Keratinocyte (primary cell): Measurements from ENCODE around the gene DMRT1. TPM values are rescaled to one million over a fixed set of nuclear protein-coding genes. Genes with fewer than 3 reads are reported as not detected.

Source experiments
- DNase-seq: peaks from one replicate; pipeline ENCODE4 v3.0.0-alpha.2; 2011; ENCODE audit warnings: low read depth, missing footprints, low spot score
- FAIRE-seq: peaks from 2 replicates; lab custom pipeline; 2011; peaks lifted over from hg19 to GRCh38; lab: Jason Lieb, UNC
- H2AFZ ChIP-seq: 2 replicates; pipeline ENCODE4 v1.6.0; 2012; ENCODE audit warnings: low read length, control low read depth, inconsistent platforms; ENCODE audit not compliant: control insufficient read depth
- H3K27ac ChIP-seq: 2 replicates; pipeline ENCODE4 v1.5.1; 2011; ENCODE audit warnings: low read length; ENCODE audit not compliant: control insufficient read depth, insufficient read depth
- H3K27me3 ChIP-seq: 3 replicates; pipeline ENCODE4 v1.6.0; 2011; ENCODE audit warnings: low read length; ENCODE audit not compliant: control insufficient read depth, insufficient read depth; ENCODE audit errors: extremely low read depth
- H3K36me3 ChIP-seq, 2 experiments: 2 replicates in 1 of 2; 3 replicates in 1 of 2; pipeline ENCODE4 v1.5.1; 2011; ENCODE audit warnings: low read length in 2 of 2, mild to moderate bottlenecking in 1 of 2; ENCODE audit not compliant: control insufficient read depth in 2 of 2, insufficient read depth in 2 of 2; ENCODE audit errors: extremely low read depth in 1 of 2
- H3K4me1 ChIP-seq: 3 replicates; pipeline ENCODE4 v1.5.1; 2011; ENCODE audit warnings: low read length; ENCODE audit not compliant: control insufficient read depth, insufficient read depth; ENCODE audit errors: extremely low read depth
- H3K4me2 ChIP-seq: 3 replicates; pipeline ENCODE4 v1.6.0; 2011; ENCODE audit warnings: low read depth, low read length; ENCODE audit not compliant: control insufficient read depth, insufficient read depth; ENCODE audit errors: extremely low read depth
- H3K4me3 ChIP-seq, 3 experiments: fragments of 200-600 bp in 1 of 3; sonication (generic) in 1 of 3; 2 replicates in 2 of 3; 3 replicates in 1 of 3; pipeline ENCODE4 v1.5.1; 2011 to 2016; ENCODE audit warnings: low read length in 3 of 3, mild to moderate bottlenecking in 3 of 3, control low read depth in 2 of 3, inconsistent platforms in 1 of 3, low read depth in 1 of 3, mixed read lengths in 1 of 3, mixed run types in 1 of 3, moderate library complexity in 1 of 3; ENCODE audit not compliant: control insufficient read depth in 2 of 3, insufficient read depth in 2 of 3; ENCODE audit errors: extremely low read depth in 1 of 3
- H3K79me2 ChIP-seq: 2 replicates; pipeline ENCODE4 v1.6.0; 2012; ENCODE audit warnings: low read length; ENCODE audit not compliant: control insufficient read depth, insufficient read depth
- H3K9ac ChIP-seq: 3 replicates; pipeline ENCODE4 v1.6.0; 2011; ENCODE audit warnings: low read length; ENCODE audit not compliant: control insufficient read depth, insufficient read depth; ENCODE audit errors: extremely low read depth
- H3K9me1 ChIP-seq: 3 replicates; pipeline ENCODE4 v1.6.0; 2011; ENCODE audit warnings: low read length; ENCODE audit not compliant: control insufficient read depth, insufficient read depth; ENCODE audit errors: extremely low read depth
- H3K9me3 ChIP-seq: 2 replicates; pipeline ENCODE4 v1.5.1; 2012; ENCODE audit warnings: low read depth, low read length; ENCODE audit not compliant: control insufficient read depth
- H4K20me1 ChIP-seq: 3 replicates; pipeline ENCODE4 v1.6.0; 2011; ENCODE audit warnings: low read length; ENCODE audit not compliant: control insufficient read depth, insufficient read depth; ENCODE audit errors: extremely low read depth
- EZH2 ChIP-seq: IDR thresholded peaks from one replicate; pipeline ENCODE4 v1.6.1; 2012; ENCODE audit warnings: inconsistent platforms, mild to moderate bottlenecking, low read length, moderate library complexity
- dilution Hi-C: fragments of 300-500 bp; cut with MboI; formaldehyde crosslinking; loops from one replicate; pipeline ENCODE4 v1.7.0; 2020; ENCODE audit warnings: low sequenced_read_pairs; ENCODE audit not compliant: extremely low pct_ligation_motif_present
- polyA plus RNA-seq, 5 experiments: library from polyadenylated mRNA; depleted of rRNA in 3 of 5; stranded (reverse) in 3 of 5; stranded (forward) in 1 of 5; unstranded in 1 of 5; fragments of >200 nt; gene quantifications; 1 replicate in 1 of 5; 2 replicates in 3 of 5; 3 replicates in 1 of 5; pipeline versions ENCODE4 v1.2.1 to v1.2.3, GENCODE V29; 2011 to 2012; ENCODE audit warnings: missing spikeins in 2 of 5, low read depth in 1 of 5, low replicate concordance in 1 of 5
- TF ChIP-seq, protein P1 (sequence below), 3 experiments: IDR thresholded peaks in 1 of 3; conservative IDR thresholded peaks in 1 of 3; optimal IDR thresholded peaks in 1 of 3; 2 replicates in 2 of 3; 3 replicates in 1 of 3; pipeline versions ENCODE3 to v1.5.1; 2011; ENCODE audit warnings: low read length in 3 of 3, mild to moderate bottlenecking in 3 of 3, moderate library complexity in 2 of 3, control low read depth in 1 of 3, inconsistent platforms in 1 of 3; ENCODE audit not compliant: insufficient read depth in 2 of 3; ENCODE audit errors: extremely low read depth in 1 of 3

DMRT1 gene
- polyA plus RNA-seq, 1 donor (not counting 4 experiments of a cell fraction or from before 2014, with no cell fraction given) = not detected

DNA sequence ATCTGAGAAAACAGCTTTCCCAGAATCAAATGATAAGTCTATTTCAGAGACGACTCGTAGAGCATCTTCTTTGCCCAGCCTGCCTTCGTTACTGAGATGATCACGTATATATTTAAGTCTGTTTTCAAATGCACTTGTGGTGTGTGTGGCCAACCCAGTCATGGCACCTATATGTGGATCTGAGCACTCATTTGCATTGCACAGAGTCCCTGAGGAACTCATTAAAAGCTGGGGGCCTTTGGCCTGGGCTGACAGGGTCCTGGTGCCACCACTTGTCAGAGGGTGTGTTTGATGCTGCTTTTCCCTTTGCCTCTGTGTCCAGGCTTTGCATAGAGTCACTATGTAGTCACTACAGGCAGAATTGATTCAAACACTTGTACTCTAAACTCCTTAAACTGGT, 117.6 kb downstream of the DMRT1 start:
- Histone ChIP-seq H4K20me1 (no peaks in the 10 kb centered on the region), H3K27ac (no peak overlapping the region), H3K36me3 (no peaks in the 10 kb centered on the region), H3K27me3 (peaks cover 7% of the 10 kb centered on the region), H3K4me1 (no peaks in the 10 kb centered on the region), H3K79me2 (no peaks in the 10 kb centered on the region), H2AFZ (no peak overlapping the region), H3K9me3 (no peaks in the 10 kb centered on the region), H3K9ac (no peak overlapping the region), H3K9me1 (no peaks in the 10 kb centered on the region), H3K4me2 (no peak overlapping the region), H3K4me3 (no peak overlapping the region)
- no peak for TF ChIP-seq EZH2
- TF ChIP-seq, protein P1, sequence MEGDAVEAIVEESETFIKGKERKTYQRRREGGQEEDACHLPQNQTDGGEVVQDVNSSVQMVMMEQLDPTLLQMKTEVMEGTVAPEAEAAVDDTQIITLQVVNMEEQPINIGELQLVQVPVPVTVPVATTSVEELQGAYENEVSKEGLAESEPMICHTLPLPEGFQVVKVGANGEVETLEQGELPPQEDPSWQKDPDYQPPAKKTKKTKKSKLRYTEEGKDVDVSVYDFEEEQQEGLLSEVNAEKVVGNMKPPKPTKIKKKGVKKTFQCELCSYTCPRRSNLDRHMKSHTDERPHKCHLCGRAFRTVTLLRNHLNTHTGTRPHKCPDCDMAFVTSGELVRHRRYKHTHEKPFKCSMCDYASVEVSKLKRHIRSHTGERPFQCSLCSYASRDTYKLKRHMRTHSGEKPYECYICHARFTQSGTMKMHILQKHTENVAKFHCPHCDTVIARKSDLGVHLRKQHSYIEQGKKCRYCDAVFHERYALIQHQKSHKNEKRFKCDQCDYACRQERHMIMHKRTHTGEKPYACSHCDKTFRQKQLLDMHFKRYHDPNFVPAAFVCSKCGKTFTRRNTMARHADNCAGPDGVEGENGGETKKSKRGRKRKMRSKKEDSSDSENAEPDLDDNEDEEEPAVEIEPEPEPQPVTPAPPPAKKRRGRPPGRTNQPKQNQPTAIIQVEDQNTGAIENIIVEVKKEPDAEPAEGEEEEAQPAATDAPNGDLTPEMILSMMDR (optimal IDR thresholded peaks at IDR 0.05 in 1 of 3, IDR thresholded peaks at IDR 0.05 in 1 of 3, conservative IDR thresholded peaks at IDR 0.05 in 1 of 3; ENCODE audit: extremely low read depth in 1 of 3, insufficient read depth in 2 of 3, low read length in 3 of 3) = no peak
- dilution Hi-C loops = no loop called here
- FAIRE-seq (no peak), DNase-seq (no peak)

DNA sequence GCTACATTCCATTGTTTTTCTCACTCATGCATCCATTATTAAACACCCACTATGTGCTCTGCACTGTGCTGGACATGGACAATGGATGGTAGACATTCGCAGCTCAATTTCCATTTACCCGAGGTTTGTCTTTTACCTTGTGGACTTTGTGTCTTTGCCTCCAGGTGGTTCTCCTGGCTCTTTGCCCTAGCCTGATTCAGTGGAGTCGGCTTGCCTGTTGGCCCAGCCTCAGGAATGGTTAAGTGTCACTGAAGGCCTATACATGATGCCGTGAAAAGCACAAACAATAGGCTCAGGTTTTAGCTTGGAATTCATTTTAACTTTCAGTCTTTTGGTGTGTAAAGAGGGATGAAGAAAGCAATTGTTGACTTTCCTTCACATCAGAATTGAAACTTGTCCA, 118.4 kb downstream of the DMRT1 start:
- dilution Hi-C loops = no loop called here

More for the DNA sequence above, 118.4 kb downstream of the DMRT1 start:
- FAIRE-seq = no peak
- no peak overlapping the region for H3K4me2 ChIP-seq
- no peak overlapping the region for H2AFZ ChIP-seq
- H3K36me3 ChIP-seq = no peaks in the 10 kb centered on the region
- H3K4me3 ChIP-seq = no peak overlapping the region
- H3K79me2 ChIP-seq = no peaks in the 10 kb centered on the region
- no peaks in the 10 kb centered on the region for H3K4me1 ChIP-seq
- no peaks in the 10 kb centered on the region for H3K9me1 ChIP-seq
- peaks cover 14% of the 10 kb centered on the region for H3K27me3 ChIP-seq
- H3K27ac ChIP-seq = no peak overlapping the region
- H4K20me1 ChIP-seq = no peaks in the 10 kb centered on the region
- no peak overlapping the region for H3K9ac ChIP-seq
- no peaks in the 10 kb centered on the region for H3K9me3 ChIP-seq
- no peak for DNase-seq
- no peak for TF ChIP-seq EZH2
- TF ChIP-seq, protein P1 (optimal IDR thresholded peaks at IDR 0.05 in 1 of 3, IDR thresholded peaks at IDR 0.05 in 1 of 3, conservative IDR thresholded peaks at IDR 0.05 in 1 of 3; ENCODE audit: extremely low read depth in 1 of 3, insufficient read depth in 2 of 3, low read length in 3 of 3) = no peak
